ENCODE measurements around the gene ADD1. TPM values are rescaled to one million over a fixed set of nuclear protein-coding genes. Genes with fewer than 3 reads are reported as not detected.

Gene ADD1
- total RNA-seq, 1 donor from 2014 or later = 429 TPM

- intact Hi-C loops (cut with DNase I) = no loop called here
- no peak for DNase-seq (ENCODE audit: low spot score)
- ATAC-seq = no peak
These were observed 26.0 kb downstream of the ADD1 start for GRCh38 chr4:2869659-2870058.

GRCh38 chr4:2870082-2870481 is 26.4 kb downstream of the ADD1 start:
- ATAC-seq = no peak
- intact Hi-C loops (cut with DNase I) = no loop called here

GRCh38 chr4:2871466-2871865 is 27.8 kb downstream of the ADD1 start:
- DNase-seq (ENCODE audit: low spot score) (no peak), ATAC-seq (no peak)
- intact Hi-C loops (cut with DNase I) = no loop called here

More at GRCh38 chr4:2870082-2870481, 26.4 kb downstream of the ADD1 start:
- DNase-seq (ENCODE audit: low spot score) = no peak

GRCh38 chr4:2871911-2872310 is 28.3 kb downstream of the ADD1 start:
- intact Hi-C loops (cut with DNase I) = no loop called here
- ATAC-seq = no peak

GRCh38 chr4:2873329-2873728 is 29.7 kb downstream of the ADD1 start:
- intact Hi-C loops (cut with DNase I) = no loop called here
- no peak for ATAC-seq
- DNase-seq (ENCODE audit: low spot score) = no peak

More at GRCh38 chr4:2871911-2872310, 28.3 kb downstream of the ADD1 start:
- DNase-seq (ENCODE audit: low spot score) = no peak

GRCh38 chr4:2874861-2875260 is 31.2 kb downstream of the ADD1 start:
- ATAC-seq (no peak), DNase-seq (ENCODE audit: low spot score) (no peak)
- intact Hi-C loops (cut with DNase I) = no loop called here

- ATAC-seq = no peak
- intact Hi-C loops (cut with DNase I) = no loop called here
- DNase-seq (ENCODE audit: low spot score) = no peak
These were observed 31.9 kb downstream of the ADD1 start for GRCh38 chr4:2875556-2875955.

- DNase-seq (ENCODE audit: low spot score) = no peak
- intact Hi-C loops (cut with DNase I) = no loop called here
- peak; percentile 23 for ATAC-seq
These were observed 34.7 kb downstream of the ADD1 start for GRCh38 chr4:2878346-2878745.

GRCh38 chr4:2879026-2879425 is 35.4 kb downstream of the ADD1 start:
- no peak for ATAC-seq

GRCh38 chr4:2881431-2881830 is 37.8 kb downstream of the ADD1 start:
- intact Hi-C loops (cut with DNase I) = no loop called here
- DNase-seq (ENCODE audit: low spot score) = no peak
- ATAC-seq = no peak

More at GRCh38 chr4:2879026-2879425, 35.4 kb downstream of the ADD1 start:
- no peak for DNase-seq (ENCODE audit: low spot score)
- intact Hi-C loops (cut with DNase I) = no loop called here

- no peak for DNase-seq (ENCODE audit: low spot score)
These were observed 38.7 kb downstream of the ADD1 start for GRCh38 chr4:2882341-2882740.

GRCh38 chr4:2886161-2886560 is 42.5 kb downstream of the ADD1 start:
- DNase-seq (ENCODE audit: low spot score) (no peak), ATAC-seq (no peak)
- intact Hi-C loops (cut with DNase I) = no loop called here

More at GRCh38 chr4:2882341-2882740, 38.7 kb downstream of the ADD1 start:
- no peak for ATAC-seq
- intact Hi-C loops (cut with DNase I) = no loop called here

- no peak for ATAC-seq
These were observed 43.0 kb downstream of the ADD1 start for GRCh38 chr4:2886622-2887021.

GRCh38 chr4:2887343-2887742 is 43.7 kb downstream of the ADD1 start:
- intact Hi-C loops (cut with DNase I) = no loop called here
- DNase-seq (ENCODE audit: low spot score) (no peak), ATAC-seq (no peak)

More at GRCh38 chr4:2886622-2887021, 43.0 kb downstream of the ADD1 start:
- no peak for DNase-seq (ENCODE audit: low spot score)
- intact Hi-C loops (cut with DNase I) = no loop called here

GRCh38 chr4:2888886-2889285 is 45.2 kb downstream of the ADD1 start:
- no peak for ATAC-seq

GRCh38 chr4:2891294-2891693 is 47.6 kb downstream of the ADD1 start:
- ATAC-seq (no peak), DNase-seq (ENCODE audit: low spot score) (no peak)
- intact Hi-C loops (cut with DNase I) = no loop called here

More at GRCh38 chr4:2888886-2889285, 45.2 kb downstream of the ADD1 start:
- intact Hi-C loops (cut with DNase I) = no loop called here
- DNase-seq (ENCODE audit: low spot score) = no peak

- intact Hi-C loops (cut with DNase I) = no loop called here
- DNase-seq (ENCODE audit: low spot score) (no peak), ATAC-seq (peak; percentile 68)
These were observed 50.1 kb downstream of the ADD1 start for GRCh38 chr4:2893772-2894171.

- ATAC-seq = no peak
- no peak for DNase-seq (ENCODE audit: low spot score)
- intact Hi-C loops (cut with DNase I) = no loop called here
These were observed 54.4 kb downstream of the ADD1 start for GRCh38 chr4:2898001-2898400.

GRCh38 chr4:2900741-2901140 is 57.1 kb downstream of the ADD1 start:
- intact Hi-C loops (cut with DNase I) = no loop called here
- DNase-seq (ENCODE audit: low spot score) = no peak
- ATAC-seq = no peak

GRCh38 chr4:2901186-2901585 is 57.5 kb downstream of the ADD1 start:
- intact Hi-C loops (cut with DNase I) = no loop called here
- DNase-seq (ENCODE audit: low spot score) (no peak), ATAC-seq (no peak)

GRCh38 chr4:2902126-2902525 is 58.5 kb downstream of the ADD1 start:
- intact Hi-C loops (cut with DNase I) = no loop called here
- no peak for ATAC-seq
- DNase-seq (ENCODE audit: low spot score) = no peak

- ATAC-seq (no peak), DNase-seq (ENCODE audit: low spot score) (no peak)
- intact Hi-C loops (cut with DNase I) = no loop called here
These were observed 61.9 kb downstream of the ADD1 start for GRCh38 chr4:2905544-2905943.

Data from sciatic nerve (tissue), 2 donors.